ENCODE measurements around the gene POFUT2.
A peak's percentile ranks its signal among the peaks of the same experiment; 100 is the strongest.

POFUT2 gene

GRCh38 chr21:45297329-45297728, 9.6 kb upstream of the POFUT2 start:
- DNase-seq: no peak

GRCh38 chr21:45296638-45297037, 8.9 kb upstream of the POFUT2 start:
- no peak for DNase-seq

GRCh38 chr21:45295576-45296365, 8.1 kb upstream of the POFUT2 start:
- DNase-seq: no peak

- DNase-seq: no peak
Measured at GRCh38 chr21:45294509-45295291, 7.0 kb upstream of the POFUT2 start.

GRCh38 chr21:45293726-45294401, 6.2 kb upstream of the POFUT2 start:
- no peak for DNase-seq

GRCh38 chr21:45293220-45293725, 5.6 kb upstream of the POFUT2 start:
- no peak for DNase-seq

GRCh38 chr21:45292399-45293219, 4.9 kb upstream of the POFUT2 start:
- peak; percentile 50 to 88 for DNase-seq

GRCh38 chr21:45291613-45292398, 4.1 kb upstream of the POFUT2 start:
- no peak for DNase-seq

- no peak for DNase-seq
Measured at GRCh38 chr21:45290948-45291612, 3.4 kb upstream of the POFUT2 start.

- no peak for DNase-seq
Measured at GRCh38 chr21:45289655-45290515, 2.2 kb upstream of the POFUT2 start.

GRCh38 chr21:45289134-45289533, 1.4 kb upstream of the POFUT2 start:
- no peak for DNase-seq

- DNase-seq: no peak
Measured at GRCh38 chr21:45288441-45288841, 746 bp upstream of the POFUT2 start.

- DNase-seq: no peak
Measured at GRCh38 chr21:45286671-45287437, 841 bp downstream of the POFUT2 start.

- DNase-seq: no peak
Measured at GRCh38 chr21:45285266-45285931, 2.3 kb downstream of the POFUT2 start.

GRCh38 chr21:45284456-45284741, 3.3 kb downstream of the POFUT2 start:
- no peak for DNase-seq

- DNase-seq: no peak
Measured at GRCh38 chr21:45283611-45284455, 3.9 kb downstream of the POFUT2 start.

- DNase-seq: no peak
Measured at GRCh38 chr21:45283035-45283610, 4.6 kb downstream of the POFUT2 start.
